ENCODE data around the gene FGD5.

FGD5 gene

DNA sequence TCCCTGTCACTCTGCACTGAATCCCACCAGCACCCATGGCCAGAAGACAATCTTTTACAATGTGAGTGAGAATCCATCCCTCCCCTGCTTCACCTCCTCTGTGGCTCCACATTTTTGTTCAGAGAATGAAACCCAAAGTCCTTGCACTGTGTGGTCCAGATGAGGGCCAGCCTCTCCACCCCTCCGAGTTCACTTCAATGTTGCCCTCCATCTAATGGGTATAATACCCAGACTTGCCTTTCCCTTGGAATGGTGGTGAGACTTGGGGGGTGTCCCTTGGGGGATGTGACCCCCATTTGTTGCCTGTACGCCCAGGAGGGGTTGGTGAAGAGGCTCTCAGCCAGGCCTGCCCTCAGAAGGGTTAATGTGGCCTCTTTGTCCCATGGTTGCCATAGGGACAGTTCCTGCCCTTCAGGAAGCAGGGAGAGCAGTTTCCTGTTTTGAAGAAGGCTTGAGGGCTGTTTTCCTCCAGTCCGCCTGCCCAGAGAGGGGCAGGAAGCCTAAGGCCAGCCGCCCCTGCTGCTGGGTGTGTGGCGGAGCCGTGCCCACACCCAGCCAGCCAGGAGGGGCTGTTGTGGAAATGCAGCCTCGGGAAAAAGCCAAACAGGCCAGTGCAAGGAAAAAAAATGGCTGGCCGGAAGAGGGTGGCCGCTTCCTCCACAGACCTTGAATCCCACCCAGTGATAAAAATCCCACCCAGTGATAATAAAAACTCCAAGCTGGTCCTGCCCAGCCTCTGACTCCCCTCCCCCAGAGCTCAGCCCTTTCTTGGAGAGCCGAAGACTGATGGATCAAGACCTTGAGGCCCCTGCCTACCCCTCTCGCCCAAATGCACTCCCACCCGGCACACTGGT is 14.6 kb upstream of the FGD5 start:
- Histone ChIP-seq H2AFZ (ENCODE audit: low read length) (no peak overlapping the region), H3K27me3 (replicated peaks; ENCODE audit: insufficient read depth, low read length) (peaks cover 16% of the 10 kb centered on the region; the same call in 1 of the 2 replicates)

DNA sequence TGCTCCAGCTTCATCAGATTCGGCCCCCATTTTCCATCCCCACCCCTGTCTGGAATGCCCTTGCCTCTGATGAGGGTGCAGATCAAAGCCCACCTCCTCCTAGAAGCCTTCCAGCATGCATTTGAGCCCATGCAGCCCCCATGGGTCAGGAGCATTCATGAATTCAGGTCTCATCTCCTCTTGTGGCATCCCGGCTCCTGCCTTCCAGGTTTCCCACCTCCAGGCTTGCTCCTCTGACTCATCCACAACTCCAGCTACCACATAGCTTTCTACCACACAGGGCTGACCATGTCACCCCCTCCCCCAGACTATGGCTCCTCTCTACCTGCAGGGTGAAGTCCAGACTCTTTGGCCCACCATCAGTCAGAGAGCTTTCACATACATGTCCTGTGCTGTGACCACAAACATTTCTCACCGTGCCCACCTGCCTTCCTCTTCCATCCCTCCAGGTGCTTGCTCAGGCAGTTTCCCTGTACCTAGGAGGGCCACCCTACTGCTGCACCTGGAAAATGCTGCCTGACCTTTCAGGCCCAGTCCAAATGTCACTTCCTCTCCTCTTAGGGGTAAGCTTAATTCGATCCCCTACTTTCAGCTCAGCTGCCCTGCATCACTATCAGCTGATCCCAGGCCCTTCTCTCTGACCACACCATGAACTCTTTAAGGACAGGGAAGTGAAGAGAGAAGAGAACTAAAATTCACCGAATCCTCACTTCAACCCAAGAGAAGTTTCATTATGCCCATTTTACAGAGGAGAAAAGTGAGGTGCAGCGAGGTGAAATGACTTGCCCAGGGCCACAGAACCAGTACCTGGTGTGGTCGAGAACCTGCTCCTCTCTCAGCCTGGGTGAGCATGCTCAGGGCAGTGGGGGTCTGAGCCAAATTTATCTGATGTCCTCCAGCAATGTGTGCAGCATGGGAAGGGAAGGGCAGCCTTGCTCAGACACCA is 13.7 kb upstream of the FGD5 start:
- Histone ChIP-seq H3K36me3 (replicated peaks; ENCODE audit: insufficient read depth, low read length) (no peaks in the 10 kb centered on the region), H3K9me2 (replicated peaks; ENCODE audit: insufficient read depth, low read length) (no peaks in the 10 kb centered on the region), H3K9ac (ENCODE audit: low read length) (no peak overlapping the region), H4K20me1 (ENCODE audit: insufficient read depth, low read length) (no peaks in the 10 kb centered on the region), H3K4me1 (ENCODE audit: low read length) (no peaks in the 10 kb centered on the region), H3K27ac (ENCODE audit: low read length) (no peak overlapping the region), H3K9me3 (replicated peaks; ENCODE audit: insufficient read depth, low read length) (no peaks in the 10 kb centered on the region), H3F3A (ENCODE audit: insufficient read depth, low read length) (no peaks in the 10 kb centered on the region), H3K79me2 (ENCODE audit: low read length) (no peaks in the 10 kb centered on the region), H3K4me3 (ENCODE audit: low read length) (no peak overlapping the region), H3K4me2 (ENCODE audit: low read depth, low read length) (no peak overlapping the region), H3K27me3 (replicated peaks; ENCODE audit: insufficient read depth, low read length) (peaks cover 25% of the 10 kb centered on the region), H2AFZ (ENCODE audit: low read length) (no peak overlapping the region)
- TF ChIP-seq CTCF (IDR thresholded peaks at IDR 0.05; ENCODE audit: low read length), result no peak
- TF ChIP-seq EZH2 (optimal IDR thresholded peaks at IDR 0.05; ENCODE audit: low read depth, low read length), result no peak
- TF ChIP-seq EZH2phosphoT487 (IDR thresholded peaks at IDR 0.05; ENCODE audit: low read length), result no peak
- DNase-seq, result no peak

More for the DNA sequence above, 14.6 kb upstream of the FGD5 start:
- H4K20me1 ChIP-seq (ENCODE audit: insufficient read depth, low read length), result no peaks in the 10 kb centered on the region
- H3K4me1 ChIP-seq (ENCODE audit: low read length), result no peaks in the 10 kb centered on the region
- H3F3A ChIP-seq (ENCODE audit: insufficient read depth, low read length), result no peaks in the 10 kb centered on the region
- H3K4me2 ChIP-seq (ENCODE audit: low read depth, low read length), result no peak overlapping the region
- H3K4me3 ChIP-seq (ENCODE audit: low read length), result no peak overlapping the region
- TF ChIP-seq CTCF (IDR thresholded peaks at IDR 0.05; ENCODE audit: low read length) (no peak), EZH2phosphoT487 (IDR thresholded peaks at IDR 0.05; ENCODE audit: low read length) (no peak), EZH2 (optimal IDR thresholded peaks at IDR 0.05; ENCODE audit: low read depth, low read length) (no peak)
- no peak overlapping the region for H3K27ac ChIP-seq (ENCODE audit: low read length)
- H3K9ac ChIP-seq (ENCODE audit: low read length), result no peak overlapping the region
- no peaks in the 10 kb centered on the region for H3K9me2 ChIP-seq (replicated peaks; ENCODE audit: insufficient read depth, low read length)
- DNase-seq, result no peak
- no peaks in the 10 kb centered on the region for H3K36me3 ChIP-seq (replicated peaks; ENCODE audit: insufficient read depth, low read length)
- H3K9me3 ChIP-seq (replicated peaks; ENCODE audit: insufficient read depth, low read length), result no peaks in the 10 kb centered on the region
- no peaks in the 10 kb centered on the region for H3K79me2 ChIP-seq (ENCODE audit: low read length)

DNA sequence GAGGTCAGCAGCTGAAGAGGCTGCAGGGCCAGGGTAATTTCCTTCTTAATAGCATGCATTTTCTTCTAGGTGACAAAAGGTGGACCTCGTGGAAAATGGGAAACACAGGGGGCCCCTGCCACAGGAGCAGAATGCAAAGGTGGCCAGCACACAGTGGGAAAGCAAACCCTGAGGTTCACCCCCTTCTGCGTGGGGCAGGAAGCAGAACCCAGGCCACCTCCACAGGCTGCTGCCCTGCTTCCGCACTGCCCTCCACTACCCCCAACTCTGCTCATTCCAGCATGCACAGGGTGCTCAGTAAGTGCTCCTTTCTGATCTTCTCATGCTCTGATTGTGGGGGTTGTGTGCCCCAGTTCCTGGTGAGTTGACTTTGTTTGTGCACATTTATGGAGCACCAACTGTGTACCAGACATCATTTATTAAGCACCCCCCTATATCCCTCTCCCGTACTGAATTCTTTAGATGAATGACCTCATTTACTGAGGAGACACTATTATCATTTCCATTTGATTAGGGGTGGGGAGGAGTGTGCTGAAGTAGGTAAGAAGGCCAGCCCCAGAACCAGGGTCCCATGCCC is 12.7 kb upstream of the FGD5 start:
- no peak overlapping the region for H3K4me3 ChIP-seq (ENCODE audit: low read length)
- H3K36me3 ChIP-seq (replicated peaks; ENCODE audit: insufficient read depth, low read length), result no peaks in the 10 kb centered on the region
- no peak overlapping the region for H3K27ac ChIP-seq (ENCODE audit: low read length)
- H3K79me2 ChIP-seq (ENCODE audit: low read length), result no peaks in the 10 kb centered on the region
- H4K20me1 ChIP-seq (ENCODE audit: insufficient read depth, low read length), result no peaks in the 10 kb centered on the region
- no peak for DNase-seq
- no peak overlapping the region for H3K9ac ChIP-seq (ENCODE audit: low read length)
- H3K9me2 ChIP-seq (replicated peaks; ENCODE audit: insufficient read depth, low read length), result no peaks in the 10 kb centered on the region
- no peak for TF ChIP-seq EZH2phosphoT487 (IDR thresholded peaks at IDR 0.05; ENCODE audit: low read length)
- no peak for TF ChIP-seq CTCF (IDR thresholded peaks at IDR 0.05; ENCODE audit: low read length)
- no peak for TF ChIP-seq EZH2 (optimal IDR thresholded peaks at IDR 0.05; ENCODE audit: low read depth, low read length)
- H3K27me3 ChIP-seq (replicated peaks; ENCODE audit: insufficient read depth, low read length), result peaks cover 32% of the 10 kb centered on the region
- no peaks in the 10 kb centered on the region for H3K4me1 ChIP-seq (ENCODE audit: low read length)
- no peak overlapping the region for H3K4me2 ChIP-seq (ENCODE audit: low read depth, low read length)
- H3K9me3 ChIP-seq (replicated peaks; ENCODE audit: insufficient read depth, low read length), result no peaks in the 10 kb centered on the region
- no peak overlapping the region for H2AFZ ChIP-seq (ENCODE audit: low read length)
- no peaks in the 10 kb centered on the region for H3F3A ChIP-seq (ENCODE audit: insufficient read depth, low read length)
